ENCODE data around the gene ZRSR2. TPM values are rescaled to one million over a fixed set of nuclear protein-coding genes. Genes with fewer than 3 reads are reported as not detected.
"Not testable (repeated sequence)": the region's sequence is repeated elsewhere in the genome, so short reads cannot be mapped to it uniquely, and the experiment has no call there.

Gene ZRSR2
- polyA plus RNA-seq, 1 donor, result 9.4 TPM

DNA sequence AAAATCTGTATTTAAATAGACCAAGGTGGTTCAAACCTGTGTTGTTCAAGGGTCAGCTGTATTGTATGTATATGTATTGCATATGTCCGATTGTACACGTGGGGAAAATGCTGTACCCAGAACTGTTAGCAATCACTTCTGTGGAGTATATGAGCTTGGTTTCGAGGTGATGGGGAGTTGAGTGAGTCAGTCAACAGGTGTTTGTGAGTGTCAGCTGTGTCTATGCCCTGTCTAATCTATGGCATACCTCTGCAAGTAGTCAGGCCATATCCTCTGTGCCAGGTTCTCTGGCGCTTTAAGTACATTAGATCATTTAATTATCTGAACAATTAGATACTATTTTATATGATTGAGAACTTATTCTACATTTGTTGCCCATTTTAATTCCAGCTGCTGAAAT is 7.4 kb downstream of the ZRSR2 start:
- DNase-seq, result no peak

DNA sequence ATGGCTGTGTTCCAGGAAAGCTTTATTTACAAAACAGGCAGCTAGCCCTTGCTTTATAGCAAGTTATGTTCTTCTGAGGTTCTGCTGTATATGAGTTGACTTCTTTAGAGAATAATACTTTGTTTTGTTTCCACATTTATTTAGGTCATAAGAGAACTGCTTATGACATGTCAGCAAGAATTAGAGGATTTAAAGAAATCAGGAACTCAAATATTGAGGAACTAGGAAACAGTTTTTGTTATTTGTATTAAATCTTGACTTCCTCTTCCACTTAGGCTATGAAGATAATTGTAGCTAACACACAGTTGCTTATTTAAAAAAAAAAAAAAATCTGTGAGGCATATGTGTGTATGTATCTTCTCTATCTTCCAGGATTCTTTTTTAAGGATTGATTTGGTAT is 14.3 kb downstream of the ZRSR2 start:
- DNase-seq, result no peak

DNA sequence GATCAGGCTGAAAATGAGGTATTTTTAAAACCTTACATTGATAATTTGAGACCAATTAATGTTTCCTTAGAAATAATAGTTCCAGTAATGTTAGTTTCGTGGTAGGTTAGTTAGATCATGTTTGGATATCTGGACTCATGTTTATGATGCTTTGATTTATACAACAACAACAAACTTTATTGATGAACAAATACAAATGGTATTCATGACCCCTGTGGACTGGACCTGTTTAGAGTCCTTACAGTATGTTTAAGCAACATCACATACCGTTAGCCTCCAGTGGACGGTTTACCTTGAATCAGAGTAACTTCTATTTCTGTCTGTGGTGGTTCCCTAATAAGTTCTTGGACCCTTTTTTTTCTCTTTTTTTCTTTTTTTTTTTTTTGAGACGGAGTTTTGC is 18.0 kb downstream of the ZRSR2 start:
- DNase-seq, result no peak

DNA sequence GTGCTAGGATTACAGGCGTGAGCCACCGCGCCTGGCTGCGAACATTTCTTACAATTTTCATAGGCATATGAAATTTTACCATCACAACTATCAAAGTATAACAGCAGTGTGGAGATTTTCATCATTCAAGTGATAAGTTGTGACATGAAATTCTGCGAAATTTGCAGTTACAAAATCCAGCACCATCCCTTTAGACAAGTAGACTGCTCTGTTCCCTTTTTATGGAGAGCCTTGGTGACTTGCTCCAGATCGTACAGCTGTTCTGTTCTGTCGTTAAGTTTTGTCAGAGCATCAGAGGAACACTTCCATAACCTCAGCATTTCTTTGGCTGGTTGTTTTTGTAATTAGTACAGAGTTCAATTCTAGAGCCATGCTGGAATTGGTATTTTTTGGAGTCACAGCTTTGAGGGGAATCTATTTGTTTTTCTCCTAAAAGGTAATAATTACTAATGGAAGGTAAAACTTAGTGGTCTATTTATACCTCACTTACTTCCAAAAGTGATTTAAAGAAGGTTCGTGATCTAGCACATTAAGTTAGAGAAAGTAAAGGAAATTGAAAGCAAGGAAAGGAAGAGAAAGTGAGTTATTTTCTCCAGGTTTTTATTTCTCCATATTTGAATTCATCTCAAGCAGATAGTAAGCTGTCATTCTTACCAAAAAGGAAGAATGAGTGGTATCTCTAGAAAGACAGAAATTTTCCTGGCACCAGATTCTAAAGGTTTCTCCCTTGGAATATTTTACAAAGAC is 22.1 kb downstream of the ZRSR2 start:
- DNase-seq, result no peak

DNA sequence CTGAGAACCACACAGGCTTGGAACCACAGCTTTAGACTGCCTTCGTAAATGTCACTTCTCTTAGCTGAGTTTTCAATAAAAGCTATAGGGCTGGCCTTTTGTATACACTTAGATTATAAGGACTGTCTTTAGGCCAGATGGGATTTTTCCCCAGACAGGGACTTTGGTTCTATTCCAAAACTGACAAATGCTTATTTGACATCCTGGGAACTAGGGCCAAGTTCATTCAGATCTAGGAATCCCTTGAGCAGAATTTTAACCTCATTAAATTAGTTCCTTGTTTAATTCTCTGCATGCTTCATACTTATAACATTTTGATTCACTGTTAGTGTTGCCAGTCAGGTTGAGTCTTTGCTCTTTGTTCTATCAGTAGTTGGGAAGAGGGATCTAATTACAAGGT is 23.1 kb downstream of the ZRSR2 start:
- DNase-seq, result no peak

DNA sequence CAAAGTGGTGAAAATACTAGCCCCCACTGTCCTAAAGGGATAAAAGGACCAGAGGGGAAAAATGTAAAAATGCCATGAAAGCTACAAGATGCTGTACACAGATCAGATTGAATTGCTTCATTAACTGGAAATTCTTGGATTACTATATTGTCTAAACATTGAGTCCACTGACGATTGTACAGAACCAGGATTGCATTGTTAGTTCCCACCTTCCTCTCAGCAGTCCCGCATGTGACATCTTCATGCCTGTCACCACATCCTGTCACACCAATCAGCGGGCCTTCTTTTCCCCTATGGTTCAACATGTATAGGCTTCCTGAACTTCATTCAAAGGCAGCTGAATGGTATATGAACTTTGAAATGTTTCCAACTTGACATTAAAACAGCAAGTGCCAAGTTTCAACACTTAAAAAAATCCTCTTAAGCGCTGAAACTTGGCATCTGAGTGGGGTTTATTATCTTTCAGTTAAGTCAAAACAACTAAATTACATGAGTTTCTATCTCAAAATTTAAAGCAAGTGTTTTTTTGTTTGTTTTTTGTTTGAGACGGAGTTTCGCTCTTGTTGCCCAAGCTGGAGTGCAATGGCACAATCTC is 24.6 kb downstream of the ZRSR2 start:
- no peak for DNase-seq

DNA sequence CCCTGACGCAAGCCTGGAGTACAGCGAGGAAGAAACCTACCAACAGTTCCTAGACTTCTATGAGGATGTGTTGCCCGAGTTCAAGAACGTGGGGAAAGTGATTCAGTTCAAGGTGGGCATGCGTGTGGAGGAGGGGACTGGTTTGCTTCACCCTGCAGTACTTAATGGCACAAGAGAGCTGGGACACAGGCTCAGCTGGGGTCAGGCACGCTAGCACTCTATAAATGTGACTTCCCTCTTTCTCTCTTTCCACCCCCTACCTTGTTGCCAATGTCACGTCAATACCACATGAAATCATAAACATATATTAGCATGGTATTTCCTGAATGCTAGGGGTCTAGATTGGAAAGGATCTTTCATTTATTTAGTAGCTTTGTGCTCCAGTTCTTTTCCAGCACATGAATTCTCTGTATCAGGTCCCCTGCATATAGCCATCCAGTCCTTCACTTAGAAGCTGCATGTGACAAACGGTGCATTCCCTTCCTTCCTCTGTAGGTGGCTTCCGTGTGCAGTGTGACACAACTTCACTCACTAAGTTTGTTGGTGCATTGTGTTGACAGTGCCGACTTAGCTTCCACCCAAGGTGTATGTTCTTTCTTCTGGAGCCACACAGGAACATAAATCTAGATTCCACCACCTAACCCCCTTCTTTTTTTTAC is 25.6 kb downstream of the ZRSR2 start:
- no peak for DNase-seq

DNA sequence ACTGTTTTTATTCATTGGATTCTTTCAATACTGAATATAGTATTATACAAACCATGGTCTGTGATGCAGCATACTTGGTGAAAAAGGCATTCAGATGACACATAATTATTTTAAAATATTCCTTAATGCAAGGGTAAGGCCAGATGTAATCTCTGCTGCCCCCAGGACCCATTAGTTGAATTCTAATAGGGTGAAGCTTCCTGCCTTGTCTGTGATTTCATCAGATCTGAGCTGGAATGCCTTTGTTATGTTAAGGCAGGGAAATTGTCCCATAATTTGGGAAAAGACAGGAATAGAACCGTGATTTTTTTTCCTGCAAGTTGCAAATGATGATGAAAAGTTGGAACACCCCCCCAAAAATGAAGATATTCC is 26.1 kb downstream of the ZRSR2 start:
- no peak for DNase-seq

DNA sequence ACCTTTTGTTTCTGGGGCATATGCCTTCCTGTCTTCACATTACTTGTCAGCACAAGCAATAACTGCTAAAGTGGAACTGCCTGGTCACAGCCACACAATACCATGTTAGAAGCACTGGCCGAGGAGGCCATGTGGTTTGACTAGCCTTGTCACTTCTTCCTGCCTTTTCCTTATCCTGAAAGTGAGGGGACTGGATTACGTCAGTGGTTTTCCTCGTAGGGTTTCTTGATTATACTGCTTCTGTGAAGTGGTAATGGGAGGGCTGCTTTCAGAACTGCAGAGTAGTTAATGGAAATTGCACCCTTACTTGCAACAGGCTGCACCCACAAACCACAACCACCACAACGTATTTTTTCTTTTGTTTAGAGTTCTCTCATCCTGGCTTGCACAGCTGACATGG is 26.6 kb downstream of the ZRSR2 start:
- no peak for DNase-seq

DNA sequence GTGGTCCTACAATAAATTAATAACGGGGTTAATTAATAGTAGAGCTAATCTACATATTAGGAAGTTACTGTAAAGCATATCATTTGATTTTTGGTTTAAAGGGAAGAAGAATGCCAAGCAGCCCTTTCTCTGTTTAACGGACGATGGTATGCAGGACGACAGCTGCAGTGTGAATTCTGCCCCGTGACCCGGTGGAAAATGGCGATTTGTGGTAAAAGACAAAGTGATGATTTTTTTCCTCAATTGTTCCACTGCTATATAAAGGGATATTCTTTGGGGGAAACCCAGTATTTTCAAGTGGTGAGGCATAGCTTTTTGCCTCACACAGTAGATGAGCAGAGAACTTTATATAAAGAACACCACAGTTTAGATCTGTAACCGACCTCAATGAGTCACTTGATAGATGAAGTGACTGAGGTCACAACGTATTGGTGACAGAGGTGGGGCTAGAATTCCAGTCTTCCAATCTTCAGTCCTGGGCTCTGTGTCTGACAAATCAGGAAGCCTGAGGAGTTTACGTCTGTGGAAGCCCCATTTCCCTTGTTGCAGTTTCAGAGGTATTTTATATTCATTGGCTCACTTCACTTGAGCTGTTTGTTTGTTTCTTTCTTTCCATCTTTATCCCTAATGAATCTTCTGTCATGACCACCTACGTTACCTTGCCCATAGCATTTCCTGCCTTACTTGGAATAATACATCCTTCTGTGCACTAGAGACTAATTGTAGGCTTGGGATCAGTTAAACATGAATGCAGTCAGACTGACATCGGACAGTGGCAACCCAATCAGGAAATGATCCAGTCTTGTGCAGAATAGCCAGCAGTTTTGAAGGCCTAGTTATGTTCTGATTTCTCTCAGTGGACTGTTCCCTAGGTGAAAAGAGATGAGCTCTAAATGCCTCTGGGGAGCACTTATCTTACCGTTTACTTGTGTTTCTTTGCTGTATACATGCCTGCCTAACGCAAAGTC is 30.1 kb downstream of the ZRSR2 start:
- no peak for DNase-seq

DNA sequence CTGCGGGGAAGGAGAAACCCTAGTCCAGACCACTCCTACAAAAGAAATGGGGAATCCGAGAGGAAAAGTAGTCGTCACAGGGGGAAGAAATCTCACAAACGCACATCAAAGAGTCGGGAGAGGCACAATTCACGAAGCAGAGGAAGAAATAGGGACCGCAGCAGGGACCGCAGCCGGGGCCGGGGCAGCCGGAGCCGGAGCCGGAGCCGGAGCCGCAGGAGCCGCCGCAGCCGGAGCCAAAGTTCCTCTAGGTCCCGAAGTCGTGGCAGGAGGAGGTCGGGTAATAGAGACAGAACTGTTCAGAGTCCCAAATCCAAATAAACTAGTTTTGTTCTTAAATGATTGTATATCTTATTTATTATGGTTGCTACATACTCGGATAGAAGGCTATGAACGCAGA is 32.6 kb downstream of the ZRSR2 start:
- DNase-seq, result no peak

DNA sequence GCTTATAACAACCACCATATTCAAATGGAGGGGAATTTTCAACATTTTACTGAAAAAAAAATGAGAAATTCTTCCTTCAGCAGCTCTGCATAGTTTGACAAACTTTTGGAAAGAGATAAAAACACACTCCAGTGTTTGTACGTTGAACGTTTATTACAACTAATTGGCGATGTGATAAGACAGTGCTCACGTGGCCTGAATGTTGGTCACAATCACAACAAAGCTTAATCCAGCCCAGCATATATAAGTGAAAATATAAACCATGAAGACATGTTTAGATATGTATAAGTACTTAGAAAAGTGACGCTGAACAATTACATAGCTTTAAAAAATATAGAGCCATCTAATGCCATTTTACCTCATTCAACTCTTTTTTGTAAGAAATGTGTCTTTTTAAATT is 35.7 kb downstream of the ZRSR2 start:
- no peak for DNase-seq

DNA sequence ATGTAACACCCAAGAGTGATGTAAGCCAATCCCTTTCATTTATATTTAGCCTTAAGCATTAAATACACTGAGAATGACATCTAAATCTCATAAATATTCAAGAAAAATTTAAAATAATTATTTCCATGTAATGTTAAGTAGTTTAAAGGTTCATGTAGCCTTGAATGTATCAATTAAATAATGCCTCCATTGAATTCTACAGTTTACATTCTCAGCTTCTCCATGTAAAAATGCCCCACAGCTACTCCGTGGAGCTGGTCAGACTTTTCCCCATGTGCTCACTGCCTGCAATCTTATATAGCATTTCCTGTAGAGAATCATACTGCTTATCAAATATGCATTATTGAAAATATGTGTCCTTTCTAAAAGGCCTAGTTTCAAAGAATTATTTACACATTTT is 38.9 kb downstream of the ZRSR2 start:
- no peak for DNase-seq

DNA sequence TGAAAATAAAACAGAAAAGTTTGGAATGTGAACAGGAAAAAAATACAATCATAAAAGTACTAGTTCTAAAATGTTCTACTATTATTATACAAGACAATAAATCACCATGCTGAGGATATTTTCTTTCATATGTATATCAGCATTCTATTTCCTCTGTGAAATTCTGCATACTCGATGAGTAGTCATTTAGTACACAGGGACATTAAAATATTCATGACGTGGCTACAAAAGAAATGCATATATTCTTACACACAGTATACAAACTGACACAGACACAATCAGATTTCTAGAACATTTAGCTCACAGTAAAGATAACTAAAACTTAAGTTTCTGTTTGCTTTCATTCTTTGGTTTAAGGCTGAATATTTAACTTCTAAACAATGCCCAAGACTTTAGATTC is 41.1 kb downstream of the ZRSR2 start:
- DNase-seq, result not testable (repeated sequence)

DNA sequence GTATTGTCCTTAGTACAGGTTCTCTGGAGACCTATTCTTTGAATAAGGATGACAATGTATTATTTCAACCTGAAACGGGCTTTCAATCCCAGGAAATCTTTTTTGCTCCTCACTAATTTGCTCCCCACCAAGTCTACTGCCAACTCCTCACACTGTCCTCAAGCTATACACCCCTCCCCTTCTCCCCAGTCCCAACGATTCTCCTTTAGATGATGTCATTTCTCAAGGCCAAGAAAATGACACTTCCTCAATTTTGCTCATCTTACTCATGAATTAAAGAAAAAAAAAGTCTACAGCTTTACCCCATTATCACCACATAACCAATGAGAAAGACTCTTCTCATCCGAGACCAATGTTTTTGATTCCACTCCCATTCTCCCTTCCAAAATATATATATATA is 43.8 kb downstream of the ZRSR2 start:
- no peak for DNase-seq

DNA sequence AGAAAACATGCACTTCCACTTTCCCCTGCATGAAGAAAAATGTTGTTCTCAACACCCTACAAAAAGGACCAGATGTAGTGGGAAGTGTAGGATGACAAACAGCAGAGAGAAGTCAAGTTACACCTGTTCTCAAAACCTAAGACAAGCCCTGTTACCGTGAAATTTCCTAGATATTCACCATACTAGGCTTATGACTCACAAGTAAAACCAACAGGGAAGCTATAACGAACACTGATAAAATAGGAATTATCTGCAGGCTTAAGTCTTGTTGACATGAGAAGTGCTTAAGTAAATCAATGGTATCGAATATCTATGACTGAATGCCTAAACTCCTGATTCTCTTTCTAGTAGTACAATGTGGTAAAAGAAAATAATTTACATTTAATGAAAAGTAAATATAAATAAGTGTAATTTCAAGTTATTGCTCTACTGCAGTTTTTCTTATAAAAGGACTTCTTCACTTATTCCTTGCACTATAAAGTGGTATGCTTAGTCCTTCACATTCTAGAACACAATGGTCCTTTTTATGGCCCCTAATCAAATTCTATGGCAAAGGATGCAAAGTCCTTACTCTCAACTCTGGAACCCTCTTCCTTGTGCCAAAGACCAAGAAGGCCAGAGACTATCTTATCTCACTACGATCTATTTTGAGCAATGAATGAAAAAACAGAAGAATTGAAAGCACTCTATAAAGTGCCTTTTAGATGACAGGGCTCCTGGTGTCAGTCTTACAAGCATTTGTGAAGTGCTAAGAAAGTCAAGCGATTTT is 44.7 kb downstream of the ZRSR2 start:
- no peak for DNase-seq

DNA sequence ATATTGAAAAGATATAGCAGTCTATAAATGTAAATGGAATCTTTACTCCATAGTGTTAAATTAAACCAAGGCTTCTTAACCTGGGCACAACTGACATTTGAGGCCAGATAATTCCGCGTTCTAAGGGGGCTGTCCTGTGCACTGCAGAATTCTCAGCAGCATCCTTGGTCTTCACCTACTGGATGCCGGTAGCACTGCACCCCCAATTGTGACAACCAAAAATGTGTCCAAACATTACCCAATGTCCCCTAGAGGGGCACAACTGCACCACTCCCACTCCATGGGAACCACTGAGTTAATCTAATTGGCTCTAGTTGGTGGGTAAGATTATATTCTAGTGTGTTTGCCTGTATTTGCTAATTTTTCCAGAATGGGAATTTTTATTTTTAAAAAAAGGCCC is 47.7 kb downstream of the ZRSR2 start:
- no peak for DNase-seq

DNA sequence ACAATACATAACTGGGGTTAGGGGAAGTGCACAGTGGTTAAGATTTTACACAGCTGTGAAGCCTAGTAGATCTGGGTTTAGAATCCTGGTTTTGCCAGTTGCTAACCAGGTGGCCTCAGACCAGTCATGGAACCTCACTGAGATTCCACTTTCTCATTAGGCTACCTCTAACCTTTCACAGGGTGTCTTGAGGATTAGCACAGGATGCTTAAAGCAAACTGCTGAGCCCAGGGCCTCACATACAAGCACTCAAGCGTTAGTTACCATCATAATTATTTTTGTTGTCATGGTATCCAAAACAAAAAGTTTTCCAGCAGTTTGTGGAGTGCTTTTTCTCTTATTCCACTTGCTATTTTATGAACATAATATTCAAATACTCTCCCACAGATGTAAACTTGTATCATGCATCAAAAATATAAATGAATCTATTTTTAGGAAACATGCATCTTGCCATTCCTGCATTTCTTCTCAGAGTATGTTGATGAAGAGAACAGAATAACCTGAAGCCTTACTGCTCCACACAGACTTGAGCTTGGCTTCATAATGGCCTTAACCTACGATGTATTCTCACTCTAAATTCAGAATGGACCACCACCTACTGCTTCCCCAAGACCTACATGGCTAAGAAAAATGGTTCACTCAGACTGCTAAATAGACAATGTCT is 51.7 kb downstream of the ZRSR2 start:
- DNase-seq, result no peak

DNA sequence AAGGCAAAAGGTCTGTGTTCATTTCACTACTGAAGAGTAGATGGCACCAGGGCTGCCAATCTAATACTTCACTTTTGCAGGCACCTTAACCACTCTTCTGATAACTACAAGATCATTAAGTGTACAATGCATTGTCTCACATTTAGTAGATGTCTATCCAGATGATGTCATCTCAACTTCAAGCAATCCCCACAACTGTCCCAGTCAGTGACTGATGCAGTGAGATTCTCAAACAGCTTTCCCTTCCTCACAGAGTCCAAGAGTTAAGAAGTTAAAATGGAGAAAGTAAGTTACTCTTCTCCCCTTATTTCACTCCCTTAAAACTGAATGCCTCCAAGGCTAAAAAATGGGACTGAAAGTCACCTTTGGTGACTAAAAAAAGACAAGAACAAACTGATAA is 53.7 kb downstream of the ZRSR2 start:
- DNase-seq, result no peak

DNA sequence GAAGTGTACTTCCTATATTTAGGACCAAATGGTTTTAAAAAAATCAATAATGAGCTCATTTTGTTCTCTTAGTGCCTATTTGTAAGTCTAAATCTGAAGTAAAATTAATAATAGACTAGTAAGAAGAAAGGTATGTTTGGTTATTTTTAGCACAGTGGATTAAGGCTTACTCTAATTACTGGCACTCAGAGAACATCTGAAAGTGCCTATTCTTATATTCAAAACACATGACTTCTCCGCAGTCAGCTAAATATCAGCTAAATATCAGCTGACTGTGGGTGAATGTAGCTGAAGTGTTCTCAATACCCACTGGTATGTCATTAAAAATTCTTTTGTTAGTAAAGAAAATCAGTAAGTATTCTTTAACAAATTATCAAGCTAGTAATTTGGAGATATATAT is 58.3 kb downstream of the ZRSR2 start:
- DNase-seq, result no peak

DNA sequence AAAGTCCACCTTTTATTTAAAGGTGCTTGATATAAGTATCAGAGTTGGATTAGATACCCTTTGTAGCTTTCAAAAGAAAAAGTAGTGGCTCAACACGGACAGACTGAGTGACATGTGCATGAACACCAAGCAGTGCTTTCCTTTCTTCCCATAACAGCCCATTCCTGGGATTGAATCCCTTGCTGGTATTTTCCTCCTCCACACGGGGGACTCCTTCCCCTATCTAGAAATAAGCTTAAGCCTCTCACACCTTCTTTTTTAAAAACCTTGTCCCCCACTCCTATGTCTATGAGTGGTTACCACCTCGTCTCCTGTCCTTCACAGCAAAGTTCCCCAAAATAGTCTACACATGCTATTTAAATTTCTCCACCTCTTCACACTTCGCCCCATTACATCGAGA is 59.3 kb downstream of the ZRSR2 start:
- DNase-seq, result no peak
